Erythroblast (primary cell): ENCODE data around the gene TECPR1.

ENCODE experiments used
- GATA1 ChIP-seq: IDR thresholded peaks from 2 replicates; pipeline ENCODE4 v1.6.1; 2011; ENCODE audit warnings: low read depth, mild to moderate bottlenecking, control low read depth, low read length, moderate library complexity
- POLR2A ChIP-seq: IDR thresholded peaks from 2 replicates; pipeline ENCODE4 v1.6.1; 2011; ENCODE audit warnings: mild to moderate bottlenecking, low read length

DNA sequence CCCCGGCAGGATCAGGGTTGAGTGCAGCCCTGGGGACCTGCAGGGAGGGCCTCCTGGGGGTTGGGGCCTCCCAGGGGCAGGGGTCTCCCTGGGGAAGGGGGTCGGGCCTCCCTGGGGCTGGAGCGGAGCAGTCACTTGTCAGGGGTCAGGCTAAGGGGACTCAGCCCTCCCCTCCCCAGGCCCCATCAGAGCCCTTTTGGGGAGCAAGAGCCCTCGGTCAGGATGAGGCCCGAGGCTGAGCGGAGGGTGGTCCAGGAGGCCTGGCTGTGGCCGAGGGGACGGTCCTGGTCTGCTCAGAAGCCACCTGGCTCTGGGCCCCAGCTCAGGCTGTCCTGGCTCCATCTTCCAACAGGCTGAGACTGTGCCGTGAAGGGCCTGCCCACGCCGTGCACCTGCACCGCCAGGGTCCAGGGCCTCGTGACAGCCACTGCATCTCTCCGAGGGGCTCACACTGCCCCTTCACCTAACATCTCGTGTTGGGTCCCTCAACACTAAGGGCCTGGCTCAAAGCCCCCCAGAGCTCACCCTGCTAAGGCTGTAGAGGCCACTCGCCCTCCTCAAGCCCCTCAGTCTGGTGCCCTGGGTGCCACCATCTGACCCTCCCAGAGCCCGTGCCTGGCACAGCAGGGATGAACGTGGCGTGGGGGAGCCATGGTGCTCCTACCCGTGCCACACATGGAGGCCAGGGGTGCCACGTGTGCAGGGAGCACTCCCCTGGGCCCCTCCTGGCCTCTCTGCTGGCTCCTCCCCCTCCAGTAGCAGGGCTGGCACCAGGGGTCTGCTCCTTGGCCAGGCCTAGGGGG, 27.9 kb downstream of the TECPR1 start:
- TF ChIP-seq POLR2A (no peak), GATA1 (no peak)
